Chondrocyte (in vitro differentiated cells): ENCODE measurements around the gene DPYSL5. TPM values are rescaled to one million over a fixed set of nuclear protein-coding genes. Genes with fewer than 3 reads are reported as not detected.
A peak's percentile ranks its signal among the peaks of the same experiment; 100 is the strongest.

Source experiments
- DNase-seq: peaks from one replicate; pipeline ENCODE4 v3.0.0; 2021; ENCODE audit warnings: mixed read lengths, low spot score
- H3K27ac Mint-ChIP-seq: one replicate; pipeline ENCODE4 v1.8.0; 2021; ENCODE audit warnings: mild to moderate bottlenecking, moderate library complexity, mixed read lengths; ENCODE audit not compliant: unreplicated experiment
- H3K27me3 Mint-ChIP-seq: 2 replicates; pipeline ENCODE4 v1.8.0; 2021; ENCODE audit warnings: low read depth, mixed read lengths
- H3K36me3 Mint-ChIP-seq: 2 replicates; pipeline ENCODE4 v1.8.0; 2021; ENCODE audit warnings: low read depth, mixed read lengths
- H3K4me1 Mint-ChIP-seq: 2 replicates; pipeline ENCODE4 v1.8.0; 2021; ENCODE audit warnings: low read depth, mild to moderate bottlenecking, mixed read lengths
- H3K4me3 Mint-ChIP-seq: one replicate; pipeline ENCODE4 v1.8.0; 2021; ENCODE audit warnings: mild to moderate bottlenecking, moderate library complexity, mixed read lengths; ENCODE audit not compliant: unreplicated experiment
- H3K9me3 Mint-ChIP-seq: 2 replicates; pipeline ENCODE4 v1.8.0; 2021; ENCODE audit warnings: low read depth, mixed read lengths
- CTCF ChIP-seq: fragments of 200-600 bp; sonication (generic); IDR thresholded peaks from 2 replicates; pipeline ENCODE4 v1.5.0; 2021; ENCODE audit warnings: antibody characterized with exemption, mild to moderate bottlenecking, moderate library complexity
- total RNA-seq: library from RNA; stranded (reverse); gene quantifications from 3 replicates; pipeline ENCODE4 v1.2.1, GENCODE V29; 2021

Gene DPYSL5
- total RNA-seq, 1 donor from 2014 or later, result 0.25 TPM

DNA sequence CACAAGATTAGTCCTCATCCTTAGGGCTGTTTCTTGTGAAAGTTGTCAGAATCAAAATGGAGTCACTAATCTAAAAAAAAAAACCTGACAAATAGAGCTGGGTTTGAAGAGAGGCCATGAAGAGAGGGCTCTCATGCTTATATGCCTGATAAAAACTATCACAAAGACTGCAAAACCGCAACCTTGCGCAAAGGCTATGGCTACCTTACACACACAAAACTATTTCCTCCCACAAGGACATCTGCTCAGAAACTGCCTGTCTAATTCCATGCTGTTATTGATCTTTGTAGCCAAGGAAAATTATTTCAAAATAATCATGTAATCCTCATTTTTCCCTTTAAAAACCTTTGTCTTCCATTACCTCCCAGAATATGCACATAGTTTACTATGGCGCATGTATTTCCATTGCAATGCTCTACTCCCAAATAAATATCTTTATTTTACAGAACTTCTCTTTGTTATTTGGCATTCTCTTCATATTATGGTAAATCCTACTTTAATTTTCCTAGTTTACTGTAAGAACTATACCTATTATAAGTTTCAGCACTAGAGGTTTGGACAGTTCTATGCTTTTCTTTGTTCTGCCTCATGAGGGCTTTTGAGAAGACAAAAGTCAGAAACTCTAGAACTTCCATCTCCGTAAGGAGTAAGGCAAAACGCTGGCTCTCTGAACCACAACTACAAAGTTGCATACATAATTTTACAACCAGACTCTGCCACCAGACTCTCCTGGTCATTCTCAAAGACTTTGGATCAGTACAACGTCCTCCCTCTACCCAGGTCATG is 9.6 kb upstream of the DPYSL5 start:
- Mint-ChIP-seq H3K4me3 (no peak overlapping the region), H3K36me3 (no peaks in the 10 kb centered on the region), H3K27ac (no peak overlapping the region), H3K4me1 (no peaks in the 10 kb centered on the region), H3K9me3 (no peaks in the 10 kb centered on the region), H3K27me3 (peaks cover 56% of the 10 kb centered on the region)
- DNase-seq, result no peak
- TF ChIP-seq CTCF, result peak; percentile 45

DNA sequence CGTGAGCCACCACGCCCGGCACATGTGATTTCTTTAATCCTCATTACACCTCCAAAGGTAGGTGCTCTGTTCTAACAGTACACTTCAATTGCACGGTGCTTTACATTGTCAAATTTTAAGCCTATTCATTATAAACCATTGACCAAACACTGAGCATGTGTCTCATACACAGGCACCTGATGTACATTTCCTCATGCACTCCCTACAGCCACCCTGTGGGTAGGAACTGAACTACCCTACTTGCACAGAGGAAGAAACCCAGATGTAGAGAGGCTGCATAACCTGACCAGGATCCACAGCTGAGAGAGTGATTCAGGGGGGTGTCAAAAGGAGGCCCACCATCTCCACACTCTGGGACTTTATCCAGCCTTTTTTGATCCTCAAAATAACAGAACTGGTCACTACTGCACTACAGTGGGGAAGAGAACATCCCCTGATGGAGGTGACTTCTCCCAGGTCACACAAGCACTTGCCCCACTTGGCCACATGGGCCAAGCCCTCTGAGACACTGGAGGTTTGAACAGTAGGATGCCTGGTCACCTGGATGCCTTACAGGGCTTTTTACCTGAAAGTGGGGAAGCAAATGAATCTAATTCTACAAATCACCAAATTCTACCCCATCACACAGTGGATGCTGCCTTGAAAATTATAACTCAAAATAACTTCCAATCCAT is 6.9 kb upstream of the DPYSL5 start:
- TF ChIP-seq CTCF, result no peak
- Mint-ChIP-seq H3K27me3 (peaks cover 50% of the 10 kb centered on the region), H3K9me3 (no peaks in the 10 kb centered on the region), H3K4me3 (no peak overlapping the region), H3K27ac (no peak overlapping the region), H3K36me3 (no peaks in the 10 kb centered on the region), H3K4me1 (no peaks in the 10 kb centered on the region)
- DNase-seq, result no peak

DNA sequence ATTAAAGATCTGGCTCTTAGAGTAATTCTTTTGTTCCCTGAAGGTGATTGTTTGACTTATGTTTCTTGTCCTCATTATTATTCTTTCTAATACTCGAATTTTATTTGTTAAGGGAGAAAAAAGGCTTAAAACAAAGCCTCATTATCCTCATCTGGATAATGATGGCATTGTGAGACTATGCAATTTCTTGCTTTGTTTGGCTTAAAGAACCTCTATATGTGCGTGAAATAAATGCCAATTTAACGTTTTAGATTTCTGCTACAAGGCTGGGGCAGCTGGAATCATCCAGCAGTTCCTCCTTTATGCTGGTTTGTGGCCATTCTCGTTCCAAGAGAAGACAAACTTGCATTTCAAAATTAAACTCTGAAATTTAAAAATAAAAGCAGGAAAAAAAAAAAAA is 4.9 kb upstream of the DPYSL5 start:
- no peaks in the 10 kb centered on the region for H3K36me3 Mint-ChIP-seq
- no peak overlapping the region for H3K4me3 Mint-ChIP-seq
- no peak overlapping the region for H3K27ac Mint-ChIP-seq
- H3K9me3 Mint-ChIP-seq, result no peaks in the 10 kb centered on the region
- TF ChIP-seq CTCF, result no peak
- peaks cover 58% of the 10 kb centered on the region for H3K27me3 Mint-ChIP-seq
- DNase-seq, result no peak
- peaks cover 11% of the 10 kb centered on the region for H3K4me1 Mint-ChIP-seq

DNA sequence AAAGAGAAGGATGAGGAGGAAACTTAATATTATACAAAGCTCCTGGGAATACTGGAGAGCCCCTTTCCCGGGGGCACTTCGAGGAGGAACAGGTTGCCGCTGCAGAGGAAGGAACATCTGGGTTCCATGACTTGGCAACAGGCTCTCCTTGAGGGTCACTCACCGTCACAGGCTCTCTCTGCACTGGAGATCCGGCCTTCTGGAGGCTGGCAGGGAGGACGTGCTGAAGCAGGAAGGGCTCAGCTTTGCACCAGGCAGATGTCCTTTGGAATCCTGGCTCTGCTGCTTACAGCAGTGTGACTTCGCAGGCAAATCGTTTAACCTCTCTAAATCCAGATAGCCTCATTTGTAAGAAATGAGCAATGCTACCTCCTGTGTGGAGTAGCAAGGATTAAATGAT is 2.9 kb upstream of the DPYSL5 start:
- Mint-ChIP-seq H3K9me3 (no peaks in the 10 kb centered on the region), H3K27me3 (peaks cover 53% of the 10 kb centered on the region)

More for the DNA sequence above, 2.9 kb upstream of the DPYSL5 start:
- Mint-ChIP-seq H3K27ac (no peak overlapping the region), H3K36me3 (no peaks in the 10 kb centered on the region), H3K4me1 (peaks cover 16% of the 10 kb centered on the region), H3K4me3 (no peak overlapping the region)
- DNase-seq, result no peak
- TF ChIP-seq CTCF, result no peak
